Measurements from ENCODE around the gene DLGAP1.
"Not testable (repeated sequence)": the region's sequence is repeated elsewhere in the genome, so short reads cannot be mapped to it uniquely, and the experiment has no call there.

Gene DLGAP1

GRCh38 chr18:4385876-4386275 lies 69.2 kb downstream of the DLGAP1 start:
- no peak for DNase-seq (ENCODE audit: low read depth)

DNA sequence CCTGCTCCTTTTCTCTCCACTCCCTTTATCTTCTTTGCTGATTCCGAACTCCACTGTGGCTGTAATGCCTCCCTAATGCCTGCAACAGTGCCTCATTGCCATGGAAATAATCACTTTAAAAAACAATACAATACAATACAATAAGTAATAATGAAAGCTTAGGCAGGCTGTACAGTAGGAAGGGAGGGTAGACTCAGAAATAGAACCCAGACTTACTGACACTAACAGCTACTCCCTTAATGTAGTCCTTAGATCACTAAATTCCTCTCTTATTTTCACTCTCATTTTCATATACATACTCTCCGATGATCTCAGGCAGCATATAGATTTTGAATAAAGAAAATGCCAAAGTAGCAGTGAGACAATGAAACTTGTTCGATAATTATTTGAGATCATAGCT lies 70.2 kb downstream of the DLGAP1 start:
- no peak for DNase-seq (ENCODE audit: low read depth)

DNA sequence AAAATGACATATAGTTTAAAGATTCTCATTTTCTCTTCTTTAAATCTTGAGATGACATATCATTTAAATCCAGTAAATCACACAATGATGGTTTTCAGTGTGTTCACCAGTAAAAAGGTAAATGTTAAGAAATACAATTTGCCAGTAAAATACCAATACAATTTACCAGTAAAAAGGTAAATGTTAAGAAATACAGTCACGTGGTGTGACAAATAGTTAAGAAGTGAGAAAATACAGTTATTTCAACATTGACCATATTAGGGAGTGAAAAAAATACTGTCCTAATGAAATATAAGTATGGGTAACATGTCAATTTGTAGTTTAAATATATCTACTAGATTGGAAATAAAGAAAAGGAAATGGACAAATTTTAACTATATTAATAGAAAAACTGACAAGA lies 80.5 kb downstream of the DLGAP1 start:
- no peak for DNase-seq (ENCODE audit: low read depth)

DNA sequence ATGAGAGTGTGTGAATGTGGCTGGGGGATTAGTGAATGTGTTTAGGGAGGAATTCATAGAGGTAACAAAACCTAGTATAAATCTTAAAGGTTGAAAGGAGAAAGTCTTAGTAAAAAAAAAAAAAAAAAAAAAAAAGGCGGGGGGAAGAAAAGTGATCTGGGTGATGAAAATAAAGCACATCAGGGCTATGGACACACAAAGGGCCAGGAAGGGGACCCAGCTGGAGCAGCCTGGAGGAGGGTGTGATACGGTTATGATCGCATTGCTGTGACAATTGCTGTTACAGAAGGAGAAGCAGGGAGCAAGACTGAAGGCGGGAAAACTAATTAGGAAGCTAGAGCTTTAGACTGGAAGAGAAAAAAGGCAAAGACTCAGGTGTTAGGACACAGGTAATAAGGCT lies 85.4 kb downstream of the DLGAP1 start:
- no peak for DNase-seq (ENCODE audit: low read depth)

DNA sequence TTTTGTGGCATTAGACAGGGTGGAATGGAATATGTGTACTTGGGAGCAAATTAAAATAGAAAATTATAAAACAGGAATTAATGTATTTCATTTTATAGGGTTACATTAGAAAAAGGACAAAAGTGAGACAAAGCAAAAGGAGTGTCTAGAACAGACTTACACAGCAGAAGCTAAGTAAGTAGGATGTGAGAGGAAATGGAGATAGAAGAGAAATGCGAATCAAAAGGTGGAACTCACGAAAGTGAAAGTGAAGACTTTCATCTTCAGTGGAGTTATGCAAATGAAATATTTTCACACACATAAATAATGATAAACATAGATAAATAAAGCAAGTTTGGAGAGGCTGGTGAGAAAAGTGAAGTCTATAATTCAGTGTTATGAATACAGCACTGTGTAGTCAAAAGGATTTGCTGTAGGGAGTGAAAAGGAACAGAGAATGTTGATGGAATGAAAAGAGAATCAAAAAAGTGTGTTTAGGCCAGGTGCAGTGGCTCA lies 94.8 kb downstream of the DLGAP1 start:
- DNase-seq (ENCODE audit: low read depth) = no peak

DNA sequence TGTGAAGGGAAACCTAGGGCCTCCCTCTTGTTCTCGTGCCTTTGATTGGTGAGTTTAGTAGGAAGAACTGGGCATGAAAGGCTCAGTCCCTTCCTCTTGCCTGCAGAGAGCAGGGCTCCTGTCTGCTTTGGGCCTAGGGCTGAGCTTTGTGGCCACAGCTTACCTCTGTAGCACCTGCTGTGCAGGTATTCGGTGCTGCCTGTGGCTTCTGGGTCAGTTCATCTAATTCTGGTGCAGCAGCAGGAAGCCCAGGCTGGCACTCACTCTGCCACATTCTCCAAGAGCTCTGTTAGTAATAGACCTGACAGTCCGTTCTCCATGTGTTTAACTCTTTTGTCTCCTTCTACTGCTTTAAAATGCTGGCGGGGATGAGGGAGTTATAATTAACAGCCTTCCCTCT lies 96.5 kb downstream of the DLGAP1 start:
- no peak for DNase-seq (ENCODE audit: low read depth)

GRCh38 chr18:4357579-4357978 lies 97.5 kb downstream of the DLGAP1 start:
- DNase-seq (ENCODE audit: low read depth) = no peak

DNA sequence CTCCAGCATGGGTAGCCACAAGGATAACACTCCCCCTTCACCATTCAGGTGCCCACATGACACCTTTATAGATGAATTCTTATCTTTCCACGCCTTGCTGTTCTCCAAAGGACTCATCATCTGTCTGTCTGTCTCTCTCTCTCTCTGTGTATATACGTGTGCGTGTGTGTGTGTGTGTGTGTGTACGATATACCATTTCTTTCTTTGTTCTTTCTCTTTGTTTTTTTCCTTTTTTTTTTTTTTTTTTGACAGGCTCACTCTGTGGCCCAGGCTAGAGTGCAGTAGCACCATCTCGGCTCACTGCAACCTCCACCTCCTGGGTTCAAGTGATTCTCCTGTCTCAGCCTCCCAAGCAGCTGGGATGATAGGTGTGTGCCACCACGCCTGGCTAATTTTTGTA lies 98.2 kb downstream of the DLGAP1 start:
- no peak for DNase-seq (ENCODE audit: low read depth)

DNA sequence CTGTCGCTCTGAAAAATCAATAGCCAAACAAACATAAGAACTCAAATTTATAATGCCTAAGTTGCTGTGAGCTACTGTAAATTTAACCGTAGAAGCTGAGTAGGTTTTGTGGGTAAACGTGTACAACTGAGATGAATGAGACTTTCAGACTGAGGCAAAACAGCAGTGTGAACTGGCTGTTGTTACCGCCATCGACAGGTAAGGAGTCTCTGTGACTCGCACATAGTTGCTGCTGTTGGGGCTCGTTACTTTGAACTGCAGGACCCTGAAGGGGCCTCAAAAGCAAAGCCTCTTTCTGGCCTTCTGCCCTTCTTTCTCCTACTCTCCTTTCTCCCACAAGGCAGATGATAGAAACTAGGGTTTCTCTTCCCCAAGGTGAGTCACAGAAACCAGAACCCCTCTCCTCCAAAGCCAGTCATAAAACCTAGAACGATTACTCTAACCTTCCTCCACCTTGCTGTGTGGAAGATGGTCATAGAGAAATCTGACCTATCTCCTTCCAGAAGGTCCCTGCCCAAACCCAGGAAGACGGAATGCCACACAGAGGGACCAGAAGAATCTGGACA lies 101.2 kb downstream of the DLGAP1 start:
- no peak for DNase-seq (ENCODE audit: low read depth)

GRCh38 chr18:4352746-4353551 lies 102.2 kb downstream of the DLGAP1 start:
- DNase-seq (ENCODE audit: low read depth) = no peak

DNA sequence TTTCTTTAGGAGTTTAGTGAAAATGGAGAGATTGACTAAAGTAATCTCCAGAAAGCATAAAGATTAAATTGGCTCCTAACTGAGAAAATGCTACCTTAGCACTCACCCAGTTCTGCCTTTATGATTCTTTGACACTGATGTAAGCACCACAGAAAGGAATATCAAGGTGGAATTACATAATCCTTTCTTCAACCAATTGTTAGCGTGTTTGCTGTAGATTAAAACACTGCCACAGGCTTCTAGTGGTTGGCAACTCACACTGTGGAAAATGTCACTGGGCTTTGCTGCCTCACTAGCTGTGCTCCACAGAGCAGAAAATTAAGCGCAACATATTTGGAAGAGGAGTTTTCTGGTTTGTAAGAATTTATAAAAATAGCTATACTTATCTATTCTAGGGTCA lies 104.1 kb downstream of the DLGAP1 start:
- no peak for DNase-seq (ENCODE audit: low read depth)

- no peak for DNase-seq (ENCODE audit: low read depth)
These were observed 119.7 kb downstream of the DLGAP1 start for GRCh38 chr18:4335386-4335785.

- DNase-seq (ENCODE audit: low read depth) = no peak
These were observed 122.1 kb downstream of the DLGAP1 start for GRCh38 chr18:4333043-4333442.

- no peak for DNase-seq (ENCODE audit: low read depth)
These were observed 135.1 kb downstream of the DLGAP1 start for GRCh38 chr18:4319738-4320677.

- no peak for DNase-seq (ENCODE audit: low read depth)
These were observed 136.8 kb downstream of the DLGAP1 start for GRCh38 chr18:4318311-4318710.

DNA sequence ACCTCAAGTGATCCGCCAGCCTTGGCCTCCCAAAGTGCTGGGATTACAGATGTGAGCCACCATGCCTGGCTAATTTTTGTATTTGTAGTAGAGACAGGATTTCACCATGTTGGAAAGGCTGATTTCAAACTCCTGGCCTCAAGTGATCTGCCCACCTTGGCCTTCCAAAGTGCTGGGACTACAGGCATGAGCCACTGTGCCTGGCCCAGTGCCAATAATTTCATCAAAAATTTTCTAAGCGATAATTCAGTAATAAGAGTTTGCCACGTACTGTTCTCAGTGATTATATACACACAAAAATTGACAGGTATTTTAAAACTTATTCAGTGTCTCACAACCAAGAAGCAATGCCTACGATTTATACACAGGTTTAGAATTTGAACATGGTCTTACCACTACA lies 143.2 kb downstream of the DLGAP1 start:
- DNase-seq (ENCODE audit: low read depth) = not testable (repeated sequence)

GRCh38 chr18:4311136-4311535 lies 144.0 kb downstream of the DLGAP1 start:
- no peak for DNase-seq (ENCODE audit: low read depth)

GRCh38 chr18:4309227-4309626 lies 145.9 kb downstream of the DLGAP1 start:
- no peak for DNase-seq (ENCODE audit: low read depth)

GRCh38 chr18:4308576-4308975 lies 146.5 kb downstream of the DLGAP1 start:
- DNase-seq (ENCODE audit: low read depth) = no peak

- no peak for DNase-seq (ENCODE audit: low read depth)
These were observed 155.7 kb downstream of the DLGAP1 start for GRCh38 chr18:4299395-4299794.

- DNase-seq (ENCODE audit: low read depth) = no peak
These were observed 161.8 kb downstream of the DLGAP1 start for GRCh38 chr18:4293337-4293736.

- DNase-seq (ENCODE audit: low read depth) = no peak
These were observed 162.4 kb downstream of the DLGAP1 start for GRCh38 chr18:4292696-4293095.

DNA sequence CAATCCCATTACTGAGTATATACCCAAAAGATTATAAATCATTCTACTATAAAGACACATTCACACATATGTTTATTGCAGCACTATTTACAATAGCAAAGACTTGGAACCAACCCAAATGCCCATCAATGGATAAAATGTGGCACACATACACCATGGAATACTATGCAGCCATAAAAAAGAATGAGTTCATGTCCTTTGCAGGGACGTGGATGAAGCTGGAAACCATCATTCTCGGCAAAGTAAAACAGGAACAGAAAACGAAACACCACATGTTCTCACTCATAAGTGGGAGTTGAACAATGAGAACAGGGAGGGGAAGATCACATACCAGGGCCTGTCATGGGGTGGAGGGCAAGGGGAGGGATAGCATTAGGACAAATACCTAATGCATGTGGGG lies 167.8 kb downstream of the DLGAP1 start:
- DNase-seq (ENCODE audit: low read depth) = not testable (repeated sequence)
